ELR (cell line): Measurements from ENCODE around the gene TNFRSF12A.
"Not testable (repeated sequence)": the region's sequence is repeated elsewhere in the genome, so short reads cannot be mapped to it uniquely, and the experiment has no call there.

Experiments used
- DNase-seq: peaks from one replicate; pipeline ENCODE4 v3.0.0-alpha.2; 2015; ENCODE audit warnings: low read depth

Gene TNFRSF12A

GRCh38 chr16:3049921-3050481 is 29.8 kb downstream of the TNFRSF12A start:
- DNase-seq, result no peak

GRCh38 chr16:3050487-3050886 is 30.3 kb downstream of the TNFRSF12A start:
- DNase-seq, result no peak

- DNase-seq, result no peak
Measured at GRCh38 chr16:3051009-3051408, 30.8 kb downstream of the TNFRSF12A start.

- DNase-seq, result no peak
Measured at GRCh38 chr16:3051494-3051893, 31.3 kb downstream of the TNFRSF12A start.

GRCh38 chr16:3052571-3053329 is 32.6 kb downstream of the TNFRSF12A start:
- not testable (repeated sequence) for DNase-seq

- DNase-seq, result not testable (repeated sequence)
Measured at GRCh38 chr16:3053330-3053710, 33.2 kb downstream of the TNFRSF12A start.

GRCh38 chr16:3054965-3055733 is 35.0 kb downstream of the TNFRSF12A start:
- DNase-seq, result no peak

GRCh38 chr16:3055734-3056115 is 35.6 kb downstream of the TNFRSF12A start:
- not testable (repeated sequence) for DNase-seq

- DNase-seq, result no peak
Measured at GRCh38 chr16:3056336-3057180, 36.4 kb downstream of the TNFRSF12A start.

GRCh38 chr16:3057181-3058138 is 37.3 kb downstream of the TNFRSF12A start:
- no peak for DNase-seq

GRCh38 chr16:3058139-3059030 is 38.2 kb downstream of the TNFRSF12A start:
- peak; percentile 47 for DNase-seq

GRCh38 chr16:3059041-3059722 is 39.0 kb downstream of the TNFRSF12A start:
- DNase-seq, result peak; percentile 87

- no peak for DNase-seq
Measured at GRCh38 chr16:3059723-3060242, 39.6 kb downstream of the TNFRSF12A start.

- DNase-seq, result no peak
Measured at GRCh38 chr16:3060339-3061127, 40.4 kb downstream of the TNFRSF12A start.

- DNase-seq, result no peak
Measured at GRCh38 chr16:3062553-3062952, 42.4 kb downstream of the TNFRSF12A start.

- no peak for DNase-seq
Measured at GRCh38 chr16:3063625-3064386, 43.6 kb downstream of the TNFRSF12A start.

GRCh38 chr16:3065069-3065741 is 45.0 kb downstream of the TNFRSF12A start, which contains the start of gene IL32:
TSS of gene IL32 (plus strand) at chr16:3065640. CDS start at chr16:3065812, 172 bp downstream.
- peak; percentile 82 for DNase-seq
